ENCODE measurements around the gene WDR90. TPM values are rescaled to one million over a fixed set of nuclear protein-coding genes. Genes with fewer than 3 reads are reported as not detected.

The WDR90 gene
- total and polyA plus RNA-seq, 2 of the 13 experiments (the other 11 are each of a cell fraction or from before 2014, with no cell fraction given) = 14.9 to 28.9 TPM

GRCh38 chr16:714558-715476 is 65.7 kb downstream of the WDR90 start, which contains the start of gene METRN:
METRN (plus strand) TSS chr16:715118; CDS start chr16:715290, 172 bp downstream.
- H3K4me1 ChIP-seq (ENCODE audit: insufficient read depth, low read length) = peaks cover 45% of the 10 kb centered on the region
- ChIA-PET POLR2A (interaction anchor here (1.0 to 2.4 kb wide), 9 partner anchors 13 to 73 kb away, joined by 3 to 12 read pairs (median 3); partner anchors contain the start of genes CHTF18, CIAO3, HAGHL and MSLN), CTCF (ENCODE audit: low intra/inter-chr PET ratio, low total read pairs) (no interaction called here)
- ATAC-seq (peak; percentile 54), DNase-seq (ENCODE audit: low spot score) (peak; percentile 61), FAIRE-seq (no peak)
- H2AFZ ChIP-seq (ENCODE audit: low read length) = no peak within 1 kb of the TSS
- H3K79me2 ChIP-seq (ENCODE audit: insufficient read depth, low read length) = peaks cover 3% of the 10 kb centered on the region
- H4K20me1 ChIP-seq (ENCODE audit: insufficient read depth, low read length) = peaks cover 5% of the 10 kb centered on the region
- intact Hi-C loops (cut with micrococcal nuclease; ENCODE audit: unreplicated experiment) (no loop called here), in situ Hi-C loops (cut with HindIII; ENCODE audit: extremely low pct_ligation_motif_present, low pct_unique_long_range_greater_than_20kb) (loop anchor here (5.0 kb wide), 1 partner anchor 72 kb away; the partner anchor contains the start of genes CHTF18 and RPUSD1)
- peak within 1 kb of the TSS; percentile 92 for H3K4me2 ChIP-seq (ENCODE audit: low read depth, low read length)
- peaks cover 0 to 16% of the 10 kb centered on the region in 2 experiments; a peak in 3 of 5 replicates for H3K27me3 ChIP-seq (ENCODE audit: control insufficient read depth in 1 of 2, insufficient read depth in 2 of 2, low read length in 2 of 2)
- peak within 1 kb of the TSS; percentile 54 for H3K9ac ChIP-seq (ENCODE audit: insufficient read depth, low read depth, low read length)
- WGBS (ENCODE audit: low lambda C conversion rate) = 58% methylated on average over 4 of the region's 108 CpGs
- no peaks in the 10 kb centered on the region for H3K9me3 ChIP-seq (ENCODE audit: low read length)
- no TSS peak for BruUV-seq (replicated peaks)
- H3K4me3 ChIP-seq (replicated peaks in 1 of 3; ENCODE audit: insufficient read depth in 1 of 3, low read depth in 2 of 3, low read length in 3 of 3) = peak within 1 kb of the TSS; percentile 58 to 77 (median 66); a peak in 5 of 6 replicates
- H3K27ac ChIP-seq (ENCODE audit: extremely low read length, insufficient read depth, low read length) = peak within 1 kb of the TSS; percentile 45
- no peaks in the 10 kb centered on the region for H3K36me3 ChIP-seq (replicated peaks in 1 of 2; ENCODE audit: control insufficient read depth in 1 of 2, insufficient read depth in 2 of 2, low read length in 2 of 2)
- TF ChIP-seq GZF1 (CRISPR knock-in tag; IDR thresholded peaks at IDR 0.05) (peak; percentile 81; the same call in 1 of the 2 replicates), ZSCAN21 (CRISPR knock-in tag; IDR thresholded peaks at IDR 0.05; ENCODE audit: borderline replicate concordance) (peak; percentile 29; the same call in 1 of the 2 replicates), FUBP1 (CRISPR knock-in tag; IDR thresholded peaks at IDR 0.05; ENCODE audit: borderline replicate concordance) (no peak), ATF2 (CRISPR knock-in tag; IDR thresholded peaks at IDR 0.05) (no peak), PRDM4 (CRISPR knock-in tag; IDR thresholded peaks at IDR 0.05; ENCODE audit: borderline replicate concordance) (no peak), ZNF780A (CRISPR knock-in tag; IDR thresholded peaks at IDR 0.05) (no peak), NFYC (CRISPR knock-in tag; IDR thresholded peaks at IDR 0.05) (peak; percentile 73), ZNF512 (CRISPR knock-in tag; IDR thresholded peaks at IDR 0.05) (no peak), ZNF225 (CRISPR knock-in tag; IDR thresholded peaks at IDR 0.05) (peak; percentile 43; the same call in 1 of the 2 replicates), BORCS8-MEF2B (CRISPR knock-in tag; IDR thresholded peaks at IDR 0.05) (peak; percentile 49; the same call in 1 of the 2 replicates)
